HL-60 (cell line): Measurements from ENCODE around the gene FUZ.

Source experiments
- DNase-seq, 2 experiments: peaks; one replicate each; pipeline ENCODE4 v3.0.0-alpha.2; 2010 to 2020; ENCODE audit warnings: low read depth in 1 of 2, low spot score in 1 of 2
- H3K27ac ChIP-seq: fragments of 250-450 bp; sonication (Bioruptor Pico); replicated peaks from 2 replicates; pipeline ENCODE4 v1.5.1; 2020; ENCODE audit warnings: mild to moderate bottlenecking, moderate library complexity
- H3K27me3 ChIP-seq: fragments of 250-450 bp; sonication (Bioruptor Pico); 2 replicates; pipeline ENCODE4 v1.5.1; 2021; ENCODE audit warnings: mild to moderate bottlenecking, moderate library complexity; ENCODE audit not compliant: insufficient read depth, poor library complexity, severe bottlenecking
- H3K4me3 ChIP-seq: replicated peaks from 2 replicates; pipeline ENCODE4 v1.5.1; 2011; ENCODE audit warnings: mild to moderate bottlenecking, control low read depth, low read length; ENCODE audit not compliant: insufficient read depth
- GABPA ChIP-seq: IDR thresholded peaks from 2 replicates; pipeline ENCODE4 v1.6.1; 2012; ENCODE audit warnings: low read depth
- POLR2AphosphoS5 ChIP-seq: IDR thresholded peaks from 2 replicates; pipeline ENCODE4 v1.6.1; 2012; ENCODE audit warnings: low read depth
- SPI1 ChIP-seq: IDR thresholded peaks from 2 replicates; pipeline ENCODE4 v1.6.1; 2012; ENCODE audit warnings: low read depth, mild to moderate bottlenecking, borderline replicate concordance
- TF ChIP-seq, protein P1 (sequence below): IDR thresholded peaks from 2 replicates; pipeline ENCODE4 v1.6.1; 2012; ENCODE audit warnings: low read depth; ENCODE audit not compliant: insufficient replicate concordance
- TF ChIP-seq, protein P2 (sequence below): IDR thresholded peaks from one replicate; pipeline ENCODE4 v1.5.1; 2011; ENCODE audit warnings: low read length, control low read depth, inconsistent platforms; ENCODE audit not compliant: insufficient read depth

The FUZ gene

DNA sequence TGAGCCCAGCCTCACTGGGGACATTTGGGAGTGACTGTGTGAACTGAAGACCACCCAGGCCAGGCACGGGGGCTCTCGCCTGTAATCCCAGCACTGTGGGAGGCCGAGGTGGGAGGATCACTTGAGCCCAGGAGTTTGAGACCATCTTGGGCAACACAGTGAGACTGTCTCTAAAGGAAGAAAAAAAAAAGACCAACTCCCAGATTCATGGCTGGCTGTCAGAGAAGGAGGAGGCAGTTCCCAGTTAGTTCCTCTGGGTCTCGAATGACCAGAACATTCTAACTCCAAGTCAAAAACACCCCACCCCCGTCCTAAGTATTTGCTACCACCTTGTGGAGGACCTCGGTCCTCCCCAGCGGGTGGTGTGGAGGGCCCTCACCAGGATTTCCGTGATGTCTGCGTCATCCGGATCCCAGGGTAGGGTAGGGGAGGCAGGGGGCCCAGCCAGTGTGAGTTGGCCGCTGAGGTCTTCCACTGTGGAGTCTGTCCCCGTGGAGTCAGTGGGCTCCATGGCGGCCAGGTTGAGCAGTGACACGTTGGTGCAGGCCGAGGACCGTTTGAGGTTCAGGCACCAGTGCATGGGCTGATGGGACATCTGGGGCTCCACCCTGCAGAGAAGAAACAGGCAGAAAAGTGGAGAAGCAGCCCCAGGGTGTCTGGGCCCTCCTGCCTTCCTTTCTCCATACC, 51.3 kb downstream of the FUZ start:
- no peak for DNase-seq
- TF ChIP-seq, protein P1, sequence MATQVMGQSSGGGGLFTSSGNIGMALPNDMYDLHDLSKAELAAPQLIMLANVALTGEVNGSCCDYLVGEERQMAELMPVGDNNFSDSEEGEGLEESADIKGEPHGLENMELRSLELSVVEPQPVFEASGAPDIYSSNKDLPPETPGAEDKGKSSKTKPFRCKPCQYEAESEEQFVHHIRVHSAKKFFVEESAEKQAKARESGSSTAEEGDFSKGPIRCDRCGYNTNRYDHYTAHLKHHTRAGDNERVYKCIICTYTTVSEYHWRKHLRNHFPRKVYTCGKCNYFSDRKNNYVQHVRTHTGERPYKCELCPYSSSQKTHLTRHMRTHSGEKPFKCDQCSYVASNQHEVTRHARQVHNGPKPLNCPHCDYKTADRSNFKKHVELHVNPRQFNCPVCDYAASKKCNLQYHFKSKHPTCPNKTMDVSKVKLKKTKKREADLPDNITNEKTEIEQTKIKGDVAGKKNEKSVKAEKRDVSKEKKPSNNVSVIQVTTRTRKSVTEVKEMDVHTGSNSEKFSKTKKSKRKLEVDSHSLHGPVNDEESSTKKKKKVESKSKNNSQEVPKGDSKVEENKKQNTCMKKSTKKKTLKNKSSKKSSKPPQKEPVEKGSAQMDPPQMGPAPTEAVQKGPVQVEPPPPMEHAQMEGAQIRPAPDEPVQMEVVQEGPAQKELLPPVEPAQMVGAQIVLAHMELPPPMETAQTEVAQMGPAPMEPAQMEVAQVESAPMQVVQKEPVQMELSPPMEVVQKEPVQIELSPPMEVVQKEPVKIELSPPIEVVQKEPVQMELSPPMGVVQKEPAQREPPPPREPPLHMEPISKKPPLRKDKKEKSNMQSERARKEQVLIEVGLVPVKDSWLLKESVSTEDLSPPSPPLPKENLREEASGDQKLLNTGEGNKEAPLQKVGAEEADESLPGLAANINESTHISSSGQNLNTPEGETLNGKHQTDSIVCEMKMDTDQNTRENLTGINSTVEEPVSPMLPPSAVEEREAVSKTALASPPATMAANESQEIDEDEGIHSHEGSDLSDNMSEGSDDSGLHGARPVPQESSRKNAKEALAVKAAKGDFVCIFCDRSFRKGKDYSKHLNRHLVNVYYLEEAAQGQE, result no peak
- TF ChIP-seq POLR2AphosphoS5 (no peak), GABPA (no peak), SPI1 (no peak)
- TF ChIP-seq, protein P2, sequence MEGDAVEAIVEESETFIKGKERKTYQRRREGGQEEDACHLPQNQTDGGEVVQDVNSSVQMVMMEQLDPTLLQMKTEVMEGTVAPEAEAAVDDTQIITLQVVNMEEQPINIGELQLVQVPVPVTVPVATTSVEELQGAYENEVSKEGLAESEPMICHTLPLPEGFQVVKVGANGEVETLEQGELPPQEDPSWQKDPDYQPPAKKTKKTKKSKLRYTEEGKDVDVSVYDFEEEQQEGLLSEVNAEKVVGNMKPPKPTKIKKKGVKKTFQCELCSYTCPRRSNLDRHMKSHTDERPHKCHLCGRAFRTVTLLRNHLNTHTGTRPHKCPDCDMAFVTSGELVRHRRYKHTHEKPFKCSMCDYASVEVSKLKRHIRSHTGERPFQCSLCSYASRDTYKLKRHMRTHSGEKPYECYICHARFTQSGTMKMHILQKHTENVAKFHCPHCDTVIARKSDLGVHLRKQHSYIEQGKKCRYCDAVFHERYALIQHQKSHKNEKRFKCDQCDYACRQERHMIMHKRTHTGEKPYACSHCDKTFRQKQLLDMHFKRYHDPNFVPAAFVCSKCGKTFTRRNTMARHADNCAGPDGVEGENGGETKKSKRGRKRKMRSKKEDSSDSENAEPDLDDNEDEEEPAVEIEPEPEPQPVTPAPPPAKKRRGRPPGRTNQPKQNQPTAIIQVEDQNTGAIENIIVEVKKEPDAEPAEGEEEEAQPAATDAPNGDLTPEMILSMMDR, result no peak
- Histone ChIP-seq H3K4me3 (no peak overlapping the region), H3K27me3 (no peaks in the 10 kb centered on the region), H3K27ac (no peak overlapping the region)

DNA sequence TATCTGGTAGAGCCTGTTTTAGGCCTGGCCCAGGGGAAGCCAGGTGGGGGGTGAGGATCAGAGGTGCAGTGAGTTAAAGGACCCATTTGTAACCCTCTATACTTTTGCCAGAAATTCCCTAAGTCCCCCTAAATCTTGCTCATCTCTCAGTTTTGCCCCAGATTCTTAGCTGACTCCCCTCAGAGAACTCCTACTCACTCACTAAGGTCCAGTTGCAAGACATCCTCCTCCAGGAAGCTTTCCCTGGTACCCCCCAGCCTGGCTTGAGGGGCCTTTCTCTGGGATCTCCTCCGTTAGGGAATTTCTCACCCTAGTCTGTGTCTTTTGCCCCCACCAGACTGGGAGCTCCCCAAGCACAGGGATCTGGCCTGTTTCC, 51.9 kb downstream of the FUZ start:
- no peak for DNase-seq
- H3K4me3 ChIP-seq, result no peak overlapping the region
- no peaks in the 10 kb centered on the region for H3K27me3 ChIP-seq
- no peak for TF ChIP-seq POLR2AphosphoS5
- TF ChIP-seq SPI1, result no peak
- no peak for TF ChIP-seq GABPA
- TF ChIP-seq, protein P2, result no peak
- TF ChIP-seq, protein P1, result no peak
- H3K27ac ChIP-seq, result no peak overlapping the region

DNA sequence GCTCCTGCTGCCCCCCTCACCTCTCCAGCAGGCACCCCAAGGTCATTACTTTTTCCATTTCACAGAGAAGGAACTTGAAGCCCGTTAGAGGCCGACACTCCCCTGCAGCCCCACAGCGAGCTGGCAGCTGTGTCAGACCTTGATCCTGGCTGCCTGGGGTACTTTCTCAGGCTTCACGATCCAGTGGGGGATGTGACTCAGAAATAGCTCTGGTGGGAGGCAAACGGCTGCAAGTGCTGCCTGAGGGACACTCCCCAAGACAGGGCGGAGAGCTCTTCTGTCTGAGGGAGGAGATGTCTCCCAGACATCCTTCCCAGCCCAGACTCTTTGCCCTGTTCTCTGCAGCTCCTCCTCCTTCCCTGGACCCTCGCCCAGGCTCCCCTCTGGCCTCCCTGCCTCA, 54.8 kb downstream of the FUZ start:
- H3K27me3 ChIP-seq, result no peaks in the 10 kb centered on the region
- H3K4me3 ChIP-seq, result no peak overlapping the region
- H3K27ac ChIP-seq, result no peak overlapping the region
- DNase-seq, result no peak
- TF ChIP-seq, protein P2, result no peak
- TF ChIP-seq GABPA, result no peak
- no peak for TF ChIP-seq POLR2AphosphoS5
- TF ChIP-seq SPI1, result no peak
- TF ChIP-seq, protein P1, result no peak
